Type B pancreatic cell (in vitro differentiated cells): ENCODE measurements around the gene PTRHD1. TPM values are rescaled to one million over a fixed set of nuclear protein-coding genes. Genes with fewer than 3 reads are reported as not detected.

ENCODE experiments used
- DNase-seq: peaks from one replicate; pipeline ENCODE4 v3.0.0; 2021; ENCODE audit warnings: mixed read lengths; ENCODE audit not compliant: unreplicated experiment; ENCODE audit errors: extremely low spot score
- H3K27ac Mint-ChIP-seq: 2 replicates; pipeline ENCODE4 v1.8.0; 2021; ENCODE audit warnings: mild to moderate bottlenecking, mixed read lengths
- H3K27me3 Mint-ChIP-seq: 2 replicates; pipeline ENCODE4 v1.8.0; 2021; ENCODE audit warnings: mixed read lengths
- H3K36me3 Mint-ChIP-seq: 2 replicates; pipeline ENCODE4 v1.8.0; 2021; ENCODE audit warnings: mixed read lengths
- H3K4me1 Mint-ChIP-seq: one replicate; pipeline ENCODE4 v1.8.0; 2021; ENCODE audit warnings: mixed read lengths; ENCODE audit not compliant: unreplicated experiment
- H3K4me3 Mint-ChIP-seq: 2 replicates; pipeline ENCODE4 v1.8.0; 2021; ENCODE audit warnings: mild to moderate bottlenecking, mixed read lengths
- H3K9me3 Mint-ChIP-seq: 2 replicates; pipeline ENCODE4 v1.8.0; 2021; ENCODE audit warnings: mixed read lengths
- CTCF ChIP-seq: fragments of 200-600 bp; sonication (generic); conservative IDR thresholded peaks from 2 replicates; pipeline ENCODE4 v1.5.0; 2021; ENCODE audit warnings: antibody characterized with exemption, mild to moderate bottlenecking
- total RNA-seq: library from RNA; stranded (reverse); gene quantifications from 2 replicates; pipeline ENCODE4 v1.2.1, GENCODE V29; 2021; ENCODE audit warnings: low replicate concordance

Gene PTRHD1
- total RNA-seq, 1 donor from 2014 or later = 23.1 TPM

GRCh38 chr2:24768013-24768412 is 25.2 kb downstream of the PTRHD1 start:
- H3K9me3 Mint-ChIP-seq = no peaks in the 10 kb centered on the region
- no peak for TF ChIP-seq CTCF
- peaks cover 36% of the 10 kb centered on the region for H3K36me3 Mint-ChIP-seq
- no peaks in the 10 kb centered on the region for H3K27me3 Mint-ChIP-seq
- peaks cover 11% of the 10 kb centered on the region for H3K4me1 Mint-ChIP-seq
- DNase-seq = no peak
- H3K27ac Mint-ChIP-seq = no peak overlapping the region
- H3K4me3 Mint-ChIP-seq = no peak overlapping the region

- no peak overlapping the region for H3K27ac Mint-ChIP-seq
- DNase-seq = no peak
- TF ChIP-seq CTCF = no peak
- peaks cover 40% of the 10 kb centered on the region for H3K36me3 Mint-ChIP-seq
- H3K9me3 Mint-ChIP-seq = no peaks in the 10 kb centered on the region
- peaks cover 9% of the 10 kb centered on the region for H3K4me1 Mint-ChIP-seq
- H3K4me3 Mint-ChIP-seq = no peak overlapping the region
- no peaks in the 10 kb centered on the region for H3K27me3 Mint-ChIP-seq
These were observed 26.6 kb downstream of the PTRHD1 start for GRCh38 chr2:24766609-24767008.

GRCh38 chr2:24763843-24764242 is 29.3 kb downstream of the PTRHD1 start:
- DNase-seq = no peak
- TF ChIP-seq CTCF = no peak
- Mint-ChIP-seq H3K27me3 (no peaks in the 10 kb centered on the region), H3K9me3 (no peaks in the 10 kb centered on the region), H3K36me3 (peaks cover 43% of the 10 kb centered on the region), H3K4me3 (no peak overlapping the region), H3K27ac (no peak overlapping the region), H3K4me1 (peaks cover 4% of the 10 kb centered on the region)

GRCh38 chr2:24762518-24762917 is 30.7 kb downstream of the PTRHD1 start:
- H3K27me3 Mint-ChIP-seq = no peaks in the 10 kb centered on the region
- peaks cover 4% of the 10 kb centered on the region for H3K4me1 Mint-ChIP-seq
- no peak for TF ChIP-seq CTCF
- peaks cover 43% of the 10 kb centered on the region for H3K36me3 Mint-ChIP-seq
- no peaks in the 10 kb centered on the region for H3K9me3 Mint-ChIP-seq
- DNase-seq = no peak
- no peak overlapping the region for H3K4me3 Mint-ChIP-seq
- no peak overlapping the region for H3K27ac Mint-ChIP-seq

- peaks cover 4% of the 10 kb centered on the region for H3K4me1 Mint-ChIP-seq
These were observed 31.3 kb downstream of the PTRHD1 start for GRCh38 chr2:24761866-24762265.

More at GRCh38 chr2:24761866-24762265, 31.3 kb downstream of the PTRHD1 start:
- no peak for DNase-seq
- Mint-ChIP-seq H3K27me3 (no peaks in the 10 kb centered on the region), H3K27ac (no peak overlapping the region), H3K36me3 (peaks cover 38% of the 10 kb centered on the region), H3K4me3 (no peak overlapping the region), H3K9me3 (no peaks in the 10 kb centered on the region)
- TF ChIP-seq CTCF = no peak
